ENCODE measurements around the gene PSME4. TPM values are rescaled to one million over a fixed set of nuclear protein-coding genes. Genes with fewer than 3 reads are reported as not detected.

PSME4 gene, protein sequence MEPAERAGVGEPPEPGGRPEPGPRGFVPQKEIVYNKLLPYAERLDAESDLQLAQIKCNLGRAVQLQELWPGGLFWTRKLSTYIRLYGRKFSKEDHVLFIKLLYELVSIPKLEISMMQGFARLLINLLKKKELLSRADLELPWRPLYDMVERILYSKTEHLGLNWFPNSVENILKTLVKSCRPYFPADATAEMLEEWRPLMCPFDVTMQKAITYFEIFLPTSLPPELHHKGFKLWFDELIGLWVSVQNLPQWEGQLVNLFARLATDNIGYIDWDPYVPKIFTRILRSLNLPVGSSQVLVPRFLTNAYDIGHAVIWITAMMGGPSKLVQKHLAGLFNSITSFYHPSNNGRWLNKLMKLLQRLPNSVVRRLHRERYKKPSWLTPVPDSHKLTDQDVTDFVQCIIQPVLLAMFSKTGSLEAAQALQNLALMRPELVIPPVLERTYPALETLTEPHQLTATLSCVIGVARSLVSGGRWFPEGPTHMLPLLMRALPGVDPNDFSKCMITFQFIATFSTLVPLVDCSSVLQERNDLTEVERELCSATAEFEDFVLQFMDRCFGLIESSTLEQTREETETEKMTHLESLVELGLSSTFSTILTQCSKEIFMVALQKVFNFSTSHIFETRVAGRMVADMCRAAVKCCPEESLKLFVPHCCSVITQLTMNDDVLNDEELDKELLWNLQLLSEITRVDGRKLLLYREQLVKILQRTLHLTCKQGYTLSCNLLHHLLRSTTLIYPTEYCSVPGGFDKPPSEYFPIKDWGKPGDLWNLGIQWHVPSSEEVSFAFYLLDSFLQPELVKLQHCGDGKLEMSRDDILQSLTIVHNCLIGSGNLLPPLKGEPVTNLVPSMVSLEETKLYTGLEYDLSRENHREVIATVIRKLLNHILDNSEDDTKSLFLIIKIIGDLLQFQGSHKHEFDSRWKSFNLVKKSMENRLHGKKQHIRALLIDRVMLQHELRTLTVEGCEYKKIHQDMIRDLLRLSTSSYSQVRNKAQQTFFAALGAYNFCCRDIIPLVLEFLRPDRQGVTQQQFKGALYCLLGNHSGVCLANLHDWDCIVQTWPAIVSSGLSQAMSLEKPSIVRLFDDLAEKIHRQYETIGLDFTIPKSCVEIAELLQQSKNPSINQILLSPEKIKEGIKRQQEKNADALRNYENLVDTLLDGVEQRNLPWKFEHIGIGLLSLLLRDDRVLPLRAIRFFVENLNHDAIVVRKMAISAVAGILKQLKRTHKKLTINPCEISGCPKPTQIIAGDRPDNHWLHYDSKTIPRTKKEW (N-terminal part only)
- 33.6 TPM for polyA plus RNA-seq (ENCODE audit: insufficient read length)

DNA sequence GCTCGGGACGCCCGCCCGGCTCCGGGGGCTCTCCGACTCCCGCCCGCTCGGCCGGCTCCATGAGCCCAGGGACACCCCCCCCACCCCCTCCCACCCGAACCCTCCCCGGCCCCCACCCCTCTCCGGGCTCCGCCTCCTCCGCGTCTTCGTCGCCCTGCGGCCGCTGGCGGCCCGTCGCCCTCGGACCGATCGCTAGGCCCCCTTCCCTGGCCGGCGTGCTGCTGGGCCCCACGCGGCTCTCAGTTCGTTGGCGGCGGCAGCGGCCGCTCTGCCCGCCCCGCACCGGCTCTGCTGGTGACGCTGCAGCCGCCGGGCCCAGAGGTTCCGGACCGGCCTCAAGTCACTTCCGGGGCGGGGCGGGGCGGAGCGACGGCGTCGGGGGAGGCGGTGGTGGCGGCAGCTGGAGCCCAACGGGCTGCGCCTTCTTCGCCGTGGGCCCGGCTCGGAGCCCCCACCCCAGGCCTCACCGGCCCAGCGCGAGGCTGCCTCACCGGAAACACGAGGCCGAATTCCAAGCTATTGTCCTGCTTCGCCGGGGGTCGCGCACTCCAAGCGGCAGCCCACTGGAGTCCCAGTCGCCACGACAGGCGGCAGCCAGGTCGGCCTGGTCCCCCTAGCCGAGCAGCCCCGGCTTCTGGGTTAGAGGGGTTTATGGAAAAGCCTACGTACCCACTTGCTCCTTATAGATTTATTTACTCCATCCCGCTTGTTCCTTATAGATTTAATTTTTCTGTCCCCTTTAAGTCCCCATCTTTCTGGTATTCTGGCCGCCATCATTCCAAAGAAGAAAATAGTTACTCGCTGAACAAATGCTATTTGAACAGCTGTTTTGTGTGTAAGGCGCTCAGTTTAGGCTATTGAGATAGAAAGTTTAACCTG lies at the start of gene PSME4:
Gene PSME4 (minus strand): TSS at position 270 of the 879 bp plus-strand sequence. CDS start 209 bp downstream, at position 61.
- DNase-seq, result peak; percentile 92

DNA sequence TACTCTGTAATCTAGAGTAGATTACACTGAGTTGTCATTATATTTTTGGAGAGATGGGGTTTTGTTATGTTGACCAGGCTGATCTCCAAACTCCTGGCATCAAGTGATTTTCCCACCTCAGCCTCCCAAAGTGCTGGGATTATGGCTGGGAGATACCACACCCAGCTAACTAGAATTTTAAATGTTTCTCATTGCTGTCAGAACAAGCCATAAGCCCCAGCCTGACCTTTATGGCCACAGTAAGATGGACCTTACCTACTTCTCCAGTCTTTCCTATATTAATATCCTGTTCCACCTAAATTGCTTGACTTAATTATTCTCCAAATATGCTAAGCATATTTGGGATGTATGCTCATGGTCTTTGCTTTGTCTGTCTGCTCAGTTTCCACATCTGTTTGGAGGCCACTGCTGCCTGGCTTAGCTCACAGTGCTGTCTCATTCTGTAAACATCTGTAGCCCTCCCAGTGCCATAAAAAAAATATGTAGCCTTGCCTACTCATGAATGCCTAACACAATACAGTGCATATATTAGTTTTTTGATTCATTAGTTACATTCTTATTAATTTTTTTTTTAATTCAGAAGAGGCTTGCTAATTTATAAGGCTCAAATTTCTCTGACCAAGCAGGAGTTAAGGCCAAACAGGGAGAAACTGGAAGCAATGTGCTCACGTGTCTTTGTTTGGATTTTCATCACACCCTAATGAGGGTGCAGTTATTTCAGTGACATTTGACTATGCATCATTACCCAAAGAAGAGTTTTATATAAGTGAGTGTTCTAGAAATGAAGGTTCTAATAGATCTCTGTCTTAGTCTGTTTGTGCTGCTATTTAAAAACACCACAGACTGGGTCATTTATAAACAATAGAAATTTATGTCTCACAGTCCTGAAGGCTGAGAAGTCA lies 45.3 kb upstream of the PSME4 start:
- peak; percentile 24 for DNase-seq

GRCh38 chr2:54013996-54014395 lies 43.2 kb upstream of the PSME4 start:
- no peak for DNase-seq

GRCh38 chr2:54012538-54013141 lies 41.8 kb upstream of the PSME4 start:
- DNase-seq, result no peak

- no peak for DNase-seq
Observed at GRCh38 chr2:54009549-54009948, 38.8 kb upstream of the PSME4 start.

- DNase-seq, result no peak
Observed at GRCh38 chr2:54008439-54008838, 37.6 kb upstream of the PSME4 start.

DNA sequence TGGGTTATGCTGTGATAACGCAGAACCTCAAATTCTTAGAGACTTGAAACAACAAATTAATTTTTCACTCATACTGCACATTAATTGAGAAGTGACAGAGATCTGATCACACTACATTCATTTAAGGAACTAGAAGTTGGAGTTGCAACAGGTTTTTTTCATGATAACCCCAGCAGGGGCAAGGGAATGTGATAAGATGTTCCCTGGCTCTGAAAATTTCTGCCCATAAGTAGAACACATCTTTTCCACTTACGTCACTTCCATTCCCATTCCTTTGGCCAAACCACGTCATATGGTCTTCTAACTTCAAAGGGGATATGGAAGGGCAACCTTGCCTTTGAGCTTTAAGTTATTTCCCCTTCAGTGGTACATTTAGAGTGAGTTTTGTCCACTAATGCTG lies 29.7 kb upstream of the PSME4 start:
- DNase-seq, result no peak

GRCh38 chr2:54000122-54000521 lies 29.3 kb upstream of the PSME4 start:
- no peak for DNase-seq

- DNase-seq, result no peak
Observed at GRCh38 chr2:53998834-53999233, 28.0 kb upstream of the PSME4 start.

GRCh38 chr2:53994818-53995808 lies 24.3 kb upstream of the PSME4 start:
- no peak for DNase-seq

DNA sequence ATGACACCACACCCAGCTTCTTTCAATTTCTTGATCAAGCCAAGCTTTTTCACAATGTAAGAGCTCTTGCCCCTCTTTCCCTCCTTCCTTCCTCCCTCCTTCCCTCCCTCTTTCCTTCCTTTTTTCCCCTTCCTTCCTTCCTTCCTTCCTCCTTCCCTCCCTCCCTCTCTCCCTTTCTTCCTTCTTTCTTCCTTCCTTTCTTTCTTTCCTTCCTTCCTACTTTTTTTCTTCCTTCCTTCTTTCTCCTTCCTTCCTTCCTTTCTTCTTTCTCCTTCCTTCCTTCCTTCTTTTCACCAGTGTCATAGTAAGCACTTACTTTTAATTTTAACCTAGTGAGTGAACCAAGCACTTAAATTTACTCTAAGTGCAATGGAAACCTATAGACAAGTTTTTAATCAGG lies 21.2 kb upstream of the PSME4 start:
- DNase-seq, result no peak

- DNase-seq, result no peak
Observed at GRCh38 chr2:53989210-53989862, 18.5 kb upstream of the PSME4 start.

DNA sequence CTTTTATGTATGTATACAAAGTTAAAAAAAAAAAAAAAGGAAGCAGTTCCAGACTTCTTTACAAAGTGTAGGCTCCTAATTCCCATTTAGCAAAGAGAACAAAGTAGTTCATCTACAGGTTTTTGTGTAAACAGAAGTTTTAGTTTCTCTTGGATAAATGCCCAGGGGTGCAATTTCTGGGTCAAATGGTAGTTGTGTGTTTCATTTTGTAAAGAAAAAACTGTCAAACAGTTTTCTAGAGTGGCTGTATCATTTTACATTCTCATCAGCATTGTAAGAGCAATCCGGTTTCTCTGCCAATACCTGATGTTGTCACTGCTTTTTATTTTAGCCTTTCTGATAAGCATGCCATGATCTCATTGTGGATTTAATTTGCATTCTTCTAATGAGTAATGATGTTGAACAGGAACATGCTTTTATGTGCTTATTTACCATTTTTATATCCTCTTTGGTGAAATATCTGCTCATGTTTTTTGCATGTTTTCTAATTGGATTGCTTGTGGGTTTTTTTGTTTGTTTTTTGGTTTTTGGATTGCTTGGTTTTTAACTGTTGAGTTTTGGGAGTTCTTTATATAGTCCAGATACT lies 16.6 kb upstream of the PSME4 start:
- DNase-seq, result no peak

GRCh38 chr2:53985646-53986045 lies 14.9 kb upstream of the PSME4 start:
- no peak for DNase-seq

DNA sequence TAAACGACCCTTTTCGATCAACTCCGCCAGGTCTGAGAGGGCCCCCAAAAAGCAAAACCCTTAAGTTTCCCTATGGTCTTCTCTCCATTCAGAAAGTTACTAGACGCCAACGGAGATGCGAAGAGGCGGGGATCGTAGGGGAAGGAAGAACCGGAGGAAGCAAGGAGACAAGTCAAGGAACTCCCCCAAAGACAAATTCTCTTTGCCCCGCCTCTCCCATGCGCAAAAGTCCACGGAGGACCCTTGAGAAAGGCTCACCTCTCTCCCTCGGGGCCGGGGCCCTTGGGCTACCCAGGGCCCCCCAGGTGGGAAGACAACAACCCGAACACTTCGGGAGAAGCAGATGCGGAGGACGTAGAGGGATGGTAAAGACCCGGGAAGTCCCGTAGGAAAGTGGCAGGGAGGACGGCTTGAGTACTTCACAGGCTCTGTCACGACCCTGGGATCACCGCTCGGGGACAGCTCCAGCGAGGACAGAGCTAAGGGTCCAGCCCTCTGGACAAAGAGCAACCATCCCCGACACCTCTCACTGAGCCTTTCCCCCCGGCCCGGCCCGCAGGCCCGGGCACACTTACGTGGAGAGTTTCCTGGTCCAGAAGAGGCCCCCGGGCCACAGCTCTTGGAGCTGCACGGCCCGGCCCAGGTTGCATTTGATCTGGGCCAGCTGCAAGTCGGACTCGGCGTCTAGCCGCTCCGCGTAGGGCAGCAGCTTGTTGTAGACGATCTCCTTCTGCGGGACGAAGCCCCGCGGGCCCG lies 647 bp downstream of the PSME4 start:
- DNase-seq, result peak; percentile 54

DNA sequence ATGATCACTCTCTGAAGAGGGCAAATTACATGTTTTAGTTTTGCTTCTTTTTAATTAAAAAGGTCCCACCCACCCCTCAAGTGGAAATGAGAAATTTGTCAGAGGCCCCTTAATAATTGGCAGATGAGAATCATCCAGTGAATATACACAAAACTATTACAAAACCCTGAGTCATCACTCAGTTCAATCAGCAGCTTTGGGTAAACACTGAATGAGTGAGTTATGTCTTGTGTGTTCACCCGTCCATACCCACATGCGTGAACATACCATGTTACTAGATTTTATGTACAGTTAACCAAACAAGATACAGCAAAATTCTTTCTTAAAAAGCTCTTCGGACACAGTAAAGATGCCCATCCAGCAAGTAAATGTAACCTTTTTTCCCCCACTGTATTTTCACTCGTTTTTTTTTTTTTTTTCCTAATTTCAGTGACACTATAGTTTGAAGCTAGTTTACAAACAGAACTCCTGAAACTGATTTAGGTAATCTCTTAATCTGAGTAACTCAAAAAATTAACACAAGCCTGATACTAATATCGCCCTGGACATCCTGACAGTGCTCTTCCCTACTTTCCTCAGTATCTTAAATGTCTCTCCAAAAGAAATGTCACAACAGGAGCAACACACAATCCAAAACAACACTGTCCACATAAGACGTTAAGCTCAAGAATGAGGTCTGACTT lies 1.4 kb downstream of the PSME4 start:
- DNase-seq, result peak; percentile 6
